ENCODE measurements around the gene MS4A8.
"Not testable (repeated sequence)": the region's sequence is repeated elsewhere in the genome, so short reads cannot be mapped to it uniquely, and the experiment has no call there.

Gene MS4A8

DNA sequence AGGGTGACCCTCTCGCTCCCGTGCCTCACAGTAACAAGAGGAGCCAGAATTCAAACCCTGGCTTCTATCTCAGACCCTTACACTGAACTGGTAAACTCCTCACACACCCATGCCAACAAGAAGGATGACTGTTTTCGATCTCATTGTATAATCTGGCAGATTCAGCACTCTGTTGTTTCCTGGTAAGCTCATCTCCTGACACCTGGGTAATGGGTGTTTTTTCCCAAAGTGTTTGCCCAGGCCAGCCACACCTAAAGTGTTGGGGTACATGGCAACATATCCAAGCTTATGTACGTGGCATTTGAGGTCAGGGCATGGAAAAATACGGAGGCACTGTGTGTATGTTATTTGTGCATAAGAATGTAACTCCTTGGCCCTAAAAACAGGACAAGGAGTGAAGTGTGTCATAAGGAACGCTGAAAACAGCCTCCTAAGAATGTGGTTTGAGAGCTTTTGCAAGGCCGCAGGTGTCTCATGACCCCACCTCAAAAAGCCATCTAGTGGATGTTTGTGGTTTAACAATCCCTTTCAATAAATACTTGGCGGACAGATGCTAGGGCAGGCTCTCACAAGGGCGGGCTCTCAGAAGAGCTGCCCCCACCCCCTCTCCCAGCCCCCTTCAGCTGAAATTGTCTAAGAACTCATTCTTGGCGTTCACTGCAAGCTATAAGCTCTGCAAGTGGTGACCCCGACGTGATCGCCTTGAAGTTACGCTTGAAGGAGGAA is 57.1 kb downstream of the MS4A8 start, which contains the start of gene MS4A15:
Gene MS4A15 (plus strand): TSS at position 561 of the 726 bp plus-strand sequence. CDS start 6,867 bp downstream, outside the sequence.
- no peak within 1 kb of the TSS for H3K27ac ChIP-seq
- peak; percentile 15; the same call in 1 of the 2 replicates for TF ChIP-seq ZFX (IDR thresholded peaks at IDR 0.05)
- TF ChIP-seq, protein P1, sequence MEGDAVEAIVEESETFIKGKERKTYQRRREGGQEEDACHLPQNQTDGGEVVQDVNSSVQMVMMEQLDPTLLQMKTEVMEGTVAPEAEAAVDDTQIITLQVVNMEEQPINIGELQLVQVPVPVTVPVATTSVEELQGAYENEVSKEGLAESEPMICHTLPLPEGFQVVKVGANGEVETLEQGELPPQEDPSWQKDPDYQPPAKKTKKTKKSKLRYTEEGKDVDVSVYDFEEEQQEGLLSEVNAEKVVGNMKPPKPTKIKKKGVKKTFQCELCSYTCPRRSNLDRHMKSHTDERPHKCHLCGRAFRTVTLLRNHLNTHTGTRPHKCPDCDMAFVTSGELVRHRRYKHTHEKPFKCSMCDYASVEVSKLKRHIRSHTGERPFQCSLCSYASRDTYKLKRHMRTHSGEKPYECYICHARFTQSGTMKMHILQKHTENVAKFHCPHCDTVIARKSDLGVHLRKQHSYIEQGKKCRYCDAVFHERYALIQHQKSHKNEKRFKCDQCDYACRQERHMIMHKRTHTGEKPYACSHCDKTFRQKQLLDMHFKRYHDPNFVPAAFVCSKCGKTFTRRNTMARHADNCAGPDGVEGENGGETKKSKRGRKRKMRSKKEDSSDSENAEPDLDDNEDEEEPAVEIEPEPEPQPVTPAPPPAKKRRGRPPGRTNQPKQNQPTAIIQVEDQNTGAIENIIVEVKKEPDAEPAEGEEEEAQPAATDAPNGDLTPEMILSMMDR (conservative IDR thresholded peaks at IDR 0.05), result peak; percentile 77

DNA sequence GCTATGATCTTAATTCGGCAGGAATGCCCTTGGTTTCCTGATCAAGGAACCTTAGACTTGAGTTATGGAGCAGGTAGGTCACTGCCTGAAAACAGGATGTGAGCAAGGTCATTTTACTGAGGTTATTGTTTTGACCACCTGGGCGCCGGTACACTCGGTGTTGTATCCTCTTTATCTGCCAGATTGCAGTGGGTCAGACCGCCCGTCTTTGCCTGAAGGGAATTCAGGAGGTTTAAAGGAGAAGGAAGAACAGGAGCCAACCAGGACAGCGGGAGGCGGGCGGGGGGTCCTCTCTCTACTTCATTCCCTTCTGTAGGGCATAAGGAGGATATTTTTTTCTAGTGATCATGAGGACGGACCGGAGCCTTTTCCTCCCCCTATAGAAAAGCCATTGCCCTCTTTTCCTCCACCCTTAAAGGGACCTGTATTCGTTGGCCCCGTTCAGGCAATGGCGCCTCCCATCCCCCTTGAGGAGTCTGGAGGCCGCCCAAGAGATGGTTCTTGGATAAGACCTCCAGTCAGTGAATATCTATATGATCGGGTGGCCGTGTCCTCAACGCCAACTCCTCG is 57.9 kb downstream of the MS4A8 start:
- TF ChIP-seq, protein P1 (conservative IDR thresholded peaks at IDR 0.05), result no peak
- no peak for TF ChIP-seq ZFX (IDR thresholded peaks at IDR 0.05)

DNA sequence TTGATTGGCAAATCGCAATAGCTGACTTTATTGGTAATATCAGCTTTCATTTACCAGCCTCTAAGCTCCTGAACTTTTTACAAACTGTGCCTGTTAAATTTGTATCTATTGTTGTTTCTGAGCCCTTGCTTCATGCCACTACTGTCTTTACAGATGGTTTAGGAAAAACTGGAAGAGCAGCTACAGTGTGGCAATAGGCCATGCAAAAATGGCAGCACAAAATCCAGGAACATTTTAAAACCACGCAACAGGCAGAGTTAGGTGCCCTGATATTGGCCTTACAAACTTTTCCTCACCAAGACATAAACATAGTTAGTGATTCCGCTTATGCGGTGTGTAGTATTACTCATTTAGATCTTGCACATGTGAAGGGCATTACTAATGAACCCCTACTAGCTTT is 59.3 kb downstream of the MS4A8 start:
- H3K27ac ChIP-seq, result not testable (repeated sequence)

More for the DNA sequence above, 57.9 kb downstream of the MS4A8 start:
- H3K27ac ChIP-seq, result no peak overlapping the region

DNA sequence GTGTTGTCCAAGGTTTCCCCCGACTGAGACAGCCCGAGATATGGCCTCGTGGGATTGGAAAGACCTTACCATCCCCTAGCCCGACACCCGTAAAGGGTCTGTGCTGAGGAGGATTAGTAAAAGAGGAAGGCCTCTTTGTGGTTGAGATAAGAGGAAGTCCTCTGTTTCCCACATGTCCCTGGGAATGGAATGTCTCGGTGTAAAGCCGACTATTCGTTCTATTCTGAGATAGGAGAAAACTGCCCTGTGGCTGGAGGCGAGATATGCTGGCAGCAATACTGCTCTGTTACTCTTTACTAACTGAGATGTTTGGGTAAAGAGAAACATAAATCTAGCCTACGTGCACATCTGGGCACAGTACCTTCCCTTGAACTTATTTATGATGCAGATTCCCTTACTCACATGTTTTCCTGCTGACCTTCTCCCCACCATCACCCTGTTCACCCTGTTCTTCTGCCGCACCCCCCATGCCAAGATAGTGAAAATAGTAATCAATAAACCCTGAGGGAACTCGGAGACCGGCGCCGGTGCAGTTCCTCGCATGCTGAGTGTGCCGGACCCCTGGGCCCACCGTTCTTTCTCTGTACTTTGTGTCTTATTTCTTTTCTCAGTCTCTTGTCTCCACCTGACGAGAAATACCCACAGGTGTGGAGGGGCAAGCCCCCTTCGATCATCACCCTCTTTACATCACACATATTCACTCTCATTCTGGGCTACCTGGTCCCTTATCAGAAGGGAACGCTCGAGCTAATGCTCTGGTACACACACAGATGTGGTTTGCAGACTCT is 60.2 kb downstream of the MS4A8 start:
- not testable (repeated sequence) for H3K27ac ChIP-seq

DNA sequence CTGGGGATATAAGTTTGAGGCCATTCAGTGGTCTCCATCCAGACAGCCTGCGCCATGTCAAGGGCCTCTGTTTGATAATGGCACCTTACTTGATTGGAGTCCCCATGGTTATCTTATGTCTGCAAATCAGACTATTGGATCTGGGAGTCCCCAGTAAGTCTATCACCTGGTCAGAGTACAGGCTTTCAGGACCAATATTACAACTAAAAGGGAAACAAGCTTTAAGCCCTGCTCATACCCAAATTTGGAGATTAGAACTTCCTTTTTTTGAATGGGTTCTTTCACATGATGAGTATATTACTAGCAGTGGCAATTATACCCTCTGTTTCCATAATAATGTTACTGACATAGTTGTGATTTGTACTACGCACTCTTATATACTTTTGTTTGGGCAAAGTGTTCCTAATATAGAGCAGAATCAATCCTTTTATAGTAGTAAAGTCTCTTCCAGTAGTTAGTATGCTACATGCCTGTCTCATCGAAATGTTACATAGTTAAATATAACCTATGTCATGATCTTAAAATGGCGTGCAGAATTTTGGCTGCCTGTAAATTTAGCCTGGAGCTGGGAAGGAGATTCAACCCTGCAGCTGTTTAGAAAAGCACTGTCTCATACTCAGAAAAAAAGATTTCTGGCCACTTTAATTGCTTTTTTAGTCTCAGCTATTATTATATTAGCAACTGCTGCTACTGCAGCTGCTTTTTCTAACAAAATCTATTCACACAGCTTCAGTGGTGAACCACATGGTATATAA is 62.2 kb downstream of the MS4A8 start:
- TF ChIP-seq ZFX (IDR thresholded peaks at IDR 0.05), result no peak
- TF ChIP-seq, protein P1 (conservative IDR thresholded peaks at IDR 0.05), result no peak
- H3K27ac ChIP-seq, result no peak overlapping the region

DNA sequence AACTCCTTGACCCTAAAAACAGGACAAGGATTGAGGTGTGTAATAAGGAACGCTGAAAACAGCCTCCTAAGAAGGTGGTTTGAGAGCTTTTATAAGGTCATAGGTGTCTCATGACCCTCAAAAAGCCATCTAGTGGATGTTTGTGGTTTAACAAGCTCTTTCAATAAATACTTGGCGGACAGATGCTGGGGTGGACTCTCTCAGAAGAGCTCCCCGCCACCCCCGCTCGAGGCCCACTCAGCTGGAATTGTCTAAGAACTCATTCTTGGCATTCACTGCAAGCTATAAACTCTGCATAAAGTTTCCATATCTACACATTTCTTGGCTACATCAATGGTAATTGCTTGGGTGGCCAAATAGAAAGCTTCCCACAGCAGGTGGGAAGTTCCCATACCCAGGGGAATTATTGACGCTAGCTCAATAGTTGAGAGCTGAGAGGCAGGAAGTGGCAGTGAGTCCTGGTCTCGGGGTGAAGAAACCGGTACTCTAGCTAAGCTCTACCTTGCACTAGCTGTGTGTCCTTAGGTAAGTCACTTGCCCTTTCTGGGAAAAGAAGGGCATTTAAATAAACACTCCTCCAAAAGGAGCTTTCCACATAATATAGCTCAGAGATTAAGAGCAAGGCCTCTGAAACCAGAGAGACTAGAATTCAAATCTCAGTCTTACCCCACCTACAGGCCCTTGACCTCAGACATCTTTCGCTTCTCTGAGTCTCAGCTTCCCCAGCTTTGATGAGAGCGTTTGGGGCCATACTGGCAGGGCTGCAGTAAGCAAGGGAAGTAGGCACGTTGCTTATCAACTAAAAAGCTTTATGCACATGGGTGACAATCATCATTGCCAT is 63.7 kb downstream of the MS4A8 start:
- TF ChIP-seq, protein P1 (conservative IDR thresholded peaks at IDR 0.05), result peak; percentile 68
- TF ChIP-seq ZFX (IDR thresholded peaks at IDR 0.05), result no peak
- H3K27ac ChIP-seq, result no peak overlapping the region

DNA sequence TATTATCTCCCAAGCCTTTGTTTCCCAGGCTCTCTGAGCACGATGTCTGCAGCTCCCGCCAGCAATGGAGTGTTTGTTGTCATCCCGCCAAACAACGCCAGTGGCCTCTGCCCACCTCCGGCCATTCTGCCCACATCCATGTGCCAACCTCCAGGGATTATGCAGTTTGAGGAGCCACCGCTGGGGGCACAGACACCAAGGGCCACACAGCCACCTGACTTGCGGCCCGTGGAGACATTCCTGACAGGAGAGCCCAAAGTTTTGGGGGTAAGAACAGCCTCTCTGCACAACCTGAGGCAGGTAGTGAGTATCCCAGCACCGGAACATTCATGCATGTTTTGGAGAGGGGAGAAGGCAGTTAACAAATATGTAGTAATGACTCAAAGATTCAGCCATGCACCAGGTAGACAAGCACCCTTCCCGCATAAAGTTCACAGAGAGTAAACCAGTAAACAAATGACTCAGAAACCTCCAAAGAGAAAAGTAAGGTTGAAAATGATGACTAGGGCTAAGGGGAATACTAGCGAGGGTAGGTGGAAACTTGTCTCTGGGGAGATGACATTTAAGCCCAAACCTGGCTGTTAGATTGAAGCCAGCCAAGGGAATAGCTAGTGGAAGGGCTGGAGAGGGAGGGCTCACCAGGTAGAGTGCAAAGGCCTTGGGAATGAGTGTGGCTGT is 64.4 kb downstream of the MS4A8 start:
- no peak overlapping the region for H3K27ac ChIP-seq
- TF ChIP-seq, protein P1 (conservative IDR thresholded peaks at IDR 0.05), result no peak
- TF ChIP-seq ZFX (IDR thresholded peaks at IDR 0.05), result no peak

Data from C4-2B (cell line).